Astrocyte of the spinal cord (primary cell): ENCODE data around the gene LZTFL1.
A peak's percentile ranks its signal among the peaks of the same experiment; 100 is the strongest.

Experiments
- DNase-seq: peaks from one replicate; pipeline ENCODE4 v3.0.0; 2011; ENCODE audit warnings: low read depth, low spot score
- H3K4me3 ChIP-seq: 2 replicates; pipeline ENCODE4 v1.5.1; 2011; ENCODE audit warnings: low read depth, mild to moderate bottlenecking, low read length, moderate library complexity
- CTCF ChIP-seq: IDR thresholded peaks from 2 replicates; pipeline ENCODE4 v1.5.1; 2012; ENCODE audit warnings: low read depth, mild to moderate bottlenecking, low read length, inconsistent platforms
- in situ Hi-C: cut with HindIII; loops from 2 replicates; pipeline ENCODE4 v1.10.0; 2017; ENCODE audit warnings: low sequenced_read_pairs

Gene LZTFL1

GRCh38 chr3:45852828-45853227 lies 10.9 kb upstream of the LZTFL1 start:
- no peak overlapping the region for H3K4me3 ChIP-seq
- no peak for DNase-seq
- TF ChIP-seq CTCF: no peak
- in situ Hi-C loops: no loop called here

GRCh38 chr3:45848392-45848791 lies 6.5 kb upstream of the LZTFL1 start:
- no peak overlapping the region for H3K4me3 ChIP-seq
- TF ChIP-seq CTCF: no peak
- in situ Hi-C loops: no loop called here
- no peak for DNase-seq

- in situ Hi-C loops: no loop called here
- no peak overlapping the region for H3K4me3 ChIP-seq
- no peak for TF ChIP-seq CTCF
- no peak for DNase-seq
Observed at GRCh38 chr3:45844616-45845015, 2.7 kb upstream of the LZTFL1 start.

GRCh38 chr3:45842851-45843625 lies 1.1 kb upstream of the LZTFL1 start:
- no peak overlapping the region for H3K4me3 ChIP-seq
- TF ChIP-seq CTCF: no peak
- DNase-seq: no peak
- in situ Hi-C loops: no loop called here

GRCh38 chr3:45841420-45841756 lies 531 bp downstream of the LZTFL1 start:
- in situ Hi-C loops: no loop called here
- peak overlapping the region; percentile 79 for H3K4me3 ChIP-seq
- TF ChIP-seq CTCF: no peak
- peak; percentile 20 for DNase-seq

- no peak for TF ChIP-seq CTCF
- in situ Hi-C loops: no loop called here
- no peak overlapping the region for H3K4me3 ChIP-seq
- DNase-seq: no peak
Observed at GRCh38 chr3:45838466-45838865, 3.5 kb downstream of the LZTFL1 start.

- no peak overlapping the region for H3K4me3 ChIP-seq
- no peak for DNase-seq
- in situ Hi-C loops: no loop called here
- TF ChIP-seq CTCF: peak; percentile 27
Observed at GRCh38 chr3:45832699-45833098, 9.2 kb downstream of the LZTFL1 start.
